Myocyte (in vitro differentiated cells): ENCODE data around the gene RAB27A. TPM values are rescaled to one million over a fixed set of nuclear protein-coding genes. Genes with fewer than 3 reads are reported as not detected.
"Not testable (repeated sequence)": the region's sequence is repeated elsewhere in the genome, so short reads cannot be mapped to it uniquely, and the experiment has no call there.

ENCODE experiments used
- DNase-seq: peaks from one replicate; pipeline ENCODE4 v3.0.0-alpha.2; 2012; ENCODE audit warnings: low read depth
- total RNA-seq: library from RNA; depleted of rRNA; stranded (reverse); fragments of >200 nt; gene quantifications from 2 replicates; pipeline ENCODE4 v1.2.3, GENCODE V29; 2014

The RAB27A gene
- total RNA-seq, 1 donor from 2014 or later: 1.9 TPM

- DNase-seq: peak; percentile 58
Measured at GRCh38 chr15:55282284-55282833, 7.3 kb downstream of the RAB27A start.

- no peak for DNase-seq
Measured at GRCh38 chr15:55281517-55282228, 7.9 kb downstream of the RAB27A start.

- DNase-seq: not testable (repeated sequence)
Measured at GRCh38 chr15:55280589-55280988, 9.0 kb downstream of the RAB27A start.

DNA sequence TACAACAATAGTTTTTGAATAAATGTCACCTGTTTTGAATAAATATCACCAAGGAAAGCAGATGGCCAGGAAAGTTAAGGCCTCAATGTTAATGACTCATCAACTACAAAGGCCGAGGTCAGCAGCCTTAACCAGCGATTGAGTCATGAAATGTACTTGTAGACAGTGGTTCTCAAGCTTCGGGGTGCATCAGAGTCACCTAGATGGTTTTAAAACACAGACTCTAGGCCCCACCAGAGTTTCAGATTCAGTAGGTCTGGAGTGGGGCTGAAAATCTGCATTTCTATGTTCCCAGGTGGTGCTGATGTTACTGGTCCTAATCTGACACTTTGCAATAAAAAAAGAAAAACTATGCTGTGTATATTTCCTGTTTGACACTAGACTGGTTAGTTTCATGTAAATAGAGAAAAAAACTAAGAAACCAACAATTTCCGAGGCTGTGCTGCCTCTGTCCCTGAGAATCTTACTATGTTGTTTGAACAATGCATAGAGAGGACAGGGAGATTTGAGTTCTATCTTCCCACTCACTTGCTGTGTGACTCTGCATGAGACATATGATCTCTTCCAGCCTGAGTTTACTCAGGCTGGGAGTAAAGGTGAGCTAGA is 9.8 kb downstream of the RAB27A start:
- DNase-seq: peak; percentile 86

- DNase-seq: peak; percentile 28
Measured at GRCh38 chr15:55279100-55279745, 10.4 kb downstream of the RAB27A start.

- no peak for DNase-seq
Measured at GRCh38 chr15:55277715-55278114, 11.9 kb downstream of the RAB27A start.

- DNase-seq: no peak
Measured at GRCh38 chr15:55277116-55277564, 12.5 kb downstream of the RAB27A start.

GRCh38 chr15:55276324-55276723 is 13.3 kb downstream of the RAB27A start:
- no peak for DNase-seq

DNA sequence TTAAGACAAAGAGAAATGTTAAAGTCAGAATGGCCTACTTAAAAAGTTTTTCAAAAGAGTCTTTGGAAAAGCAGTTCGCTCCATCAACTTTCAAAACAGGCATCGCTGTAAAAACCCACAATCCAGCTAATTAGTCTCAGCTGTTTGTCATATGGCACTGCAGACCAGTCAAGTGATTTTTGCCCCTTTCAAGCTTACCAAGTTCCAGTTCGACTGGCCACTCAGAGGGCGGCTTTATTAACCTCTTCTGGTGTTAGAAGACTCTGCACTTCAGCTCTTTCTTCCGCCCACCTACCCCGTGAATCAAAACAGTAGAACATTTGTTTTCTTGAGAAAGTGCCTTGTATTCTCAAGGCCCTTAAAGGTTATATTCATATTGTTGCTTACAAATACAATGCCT is 19.3 kb downstream of the RAB27A start:
- DNase-seq: no peak

DNA sequence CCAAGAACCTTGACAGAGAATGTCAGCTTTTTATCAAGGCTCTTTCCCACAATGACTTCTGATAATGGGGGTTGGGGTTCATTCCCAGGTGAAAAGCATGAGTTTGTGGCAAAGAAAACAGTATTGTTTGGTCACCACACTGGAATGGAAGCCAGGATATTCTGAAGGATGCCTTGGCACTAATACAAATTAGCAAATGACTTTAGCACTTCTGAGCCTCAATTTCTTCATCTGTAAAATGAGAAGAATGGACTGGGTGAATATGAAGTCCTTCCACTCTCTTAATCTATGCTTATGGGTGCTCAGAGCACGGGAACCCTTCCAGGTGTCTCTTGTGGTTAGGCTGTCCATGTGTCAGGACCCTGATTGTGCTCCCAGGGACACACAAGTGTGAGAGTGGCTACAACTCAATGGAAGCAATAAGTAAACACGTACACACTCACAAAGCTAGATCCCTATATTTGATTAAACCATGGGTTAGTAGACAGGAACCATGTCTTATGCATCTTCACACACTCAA is 21.4 kb downstream of the RAB27A start:
- DNase-seq: no peak

DNA sequence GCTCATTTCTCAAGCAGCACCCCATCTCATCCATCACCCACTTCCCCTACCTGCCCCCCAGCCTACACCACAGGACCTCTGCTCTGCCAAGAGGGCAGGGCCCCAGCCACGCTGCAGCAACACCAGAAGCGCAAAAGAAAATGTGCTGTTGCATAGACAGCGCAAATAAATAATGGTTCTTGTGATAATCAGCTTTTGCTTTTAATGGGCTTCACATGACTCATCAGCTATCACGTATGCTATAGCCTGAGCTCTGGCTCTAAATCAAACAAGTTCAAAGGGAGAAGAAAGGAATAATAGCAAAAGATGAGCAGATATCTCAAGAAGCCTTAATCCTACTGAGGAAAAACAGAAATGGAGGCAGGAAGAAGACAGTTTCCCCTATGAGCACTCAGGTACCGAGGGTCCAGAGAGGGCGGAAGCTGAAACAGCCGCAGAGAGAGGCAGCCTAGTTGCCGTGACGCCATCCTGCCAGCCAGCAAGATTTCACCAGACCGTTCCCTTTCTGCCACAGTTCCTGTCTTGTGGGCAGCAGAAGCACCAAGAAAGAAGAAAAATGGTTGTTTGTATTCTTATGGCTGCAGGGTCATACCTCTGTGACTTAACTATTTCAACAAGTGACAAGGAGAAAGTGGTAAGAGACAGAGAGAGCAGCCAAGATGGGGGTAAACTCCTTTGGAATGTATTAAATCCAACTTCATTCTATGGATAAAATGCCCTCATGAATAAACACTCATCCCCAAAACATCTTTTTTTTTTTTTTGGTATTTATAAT is 22.0 kb downstream of the RAB27A start:
- DNase-seq: no peak

DNA sequence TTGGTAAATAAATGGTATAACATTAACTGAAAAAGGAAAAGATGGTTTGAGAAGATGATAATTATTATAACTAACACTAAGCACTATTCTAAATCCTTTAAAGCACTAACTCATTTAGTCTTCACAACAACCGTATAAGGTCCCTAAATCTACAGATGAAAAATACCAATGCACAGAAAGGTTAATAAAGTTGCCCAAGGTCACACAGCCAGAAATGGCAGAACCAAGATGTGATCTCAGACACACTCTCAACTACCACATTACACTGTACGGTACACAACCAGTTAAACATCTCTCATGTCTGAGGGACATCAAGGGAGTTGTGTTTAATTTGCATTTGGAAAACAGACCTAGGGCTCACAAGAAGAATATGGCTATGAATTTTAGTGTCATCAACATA is 23.1 kb downstream of the RAB27A start:
- no peak for DNase-seq

DNA sequence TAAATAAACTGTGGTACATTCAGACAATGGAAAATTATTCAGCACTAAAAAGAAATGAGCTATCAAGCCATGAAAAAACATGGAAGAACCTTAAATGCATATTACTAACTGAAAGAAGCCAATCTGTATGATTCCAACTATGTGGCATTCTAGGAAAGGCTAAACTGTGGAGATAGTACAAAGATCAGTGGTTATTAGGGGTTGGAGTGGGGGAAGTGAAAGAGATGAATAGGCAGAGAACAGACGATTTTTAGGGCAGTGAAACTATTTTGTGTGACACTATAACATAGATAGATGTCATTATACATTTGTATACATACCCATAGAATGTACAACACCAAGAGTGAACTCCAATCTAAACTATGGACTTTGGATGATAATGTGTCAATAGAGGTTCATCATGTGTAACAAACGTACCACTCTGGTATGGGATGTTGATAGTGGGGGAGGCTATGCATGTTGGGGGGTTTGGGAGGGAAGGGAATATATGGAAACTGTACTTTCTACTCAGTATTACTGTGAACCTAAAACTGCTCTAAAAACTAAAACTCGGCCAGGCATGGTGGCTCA is 29.0 kb downstream of the RAB27A start:
- no peak for DNase-seq

DNA sequence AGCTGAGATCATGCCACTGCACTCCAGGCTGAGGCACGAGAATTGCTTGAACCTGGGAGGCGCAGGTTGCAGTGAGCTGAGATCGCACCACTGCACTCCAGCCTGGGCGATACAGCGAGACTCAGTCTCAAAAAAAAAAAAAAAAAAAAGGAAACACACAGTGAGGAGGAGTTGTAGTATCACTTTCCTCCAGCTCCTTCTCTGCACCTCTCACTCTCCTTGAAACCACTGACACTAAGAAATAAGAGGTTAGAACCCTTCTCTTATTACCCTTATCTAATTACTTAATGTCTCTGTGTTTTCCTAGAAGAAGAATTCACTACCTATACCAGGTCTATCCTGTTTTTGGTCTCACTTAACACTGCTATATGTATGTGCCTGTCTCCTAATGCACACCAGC is 31.7 kb downstream of the RAB27A start:
- DNase-seq: no peak

DNA sequence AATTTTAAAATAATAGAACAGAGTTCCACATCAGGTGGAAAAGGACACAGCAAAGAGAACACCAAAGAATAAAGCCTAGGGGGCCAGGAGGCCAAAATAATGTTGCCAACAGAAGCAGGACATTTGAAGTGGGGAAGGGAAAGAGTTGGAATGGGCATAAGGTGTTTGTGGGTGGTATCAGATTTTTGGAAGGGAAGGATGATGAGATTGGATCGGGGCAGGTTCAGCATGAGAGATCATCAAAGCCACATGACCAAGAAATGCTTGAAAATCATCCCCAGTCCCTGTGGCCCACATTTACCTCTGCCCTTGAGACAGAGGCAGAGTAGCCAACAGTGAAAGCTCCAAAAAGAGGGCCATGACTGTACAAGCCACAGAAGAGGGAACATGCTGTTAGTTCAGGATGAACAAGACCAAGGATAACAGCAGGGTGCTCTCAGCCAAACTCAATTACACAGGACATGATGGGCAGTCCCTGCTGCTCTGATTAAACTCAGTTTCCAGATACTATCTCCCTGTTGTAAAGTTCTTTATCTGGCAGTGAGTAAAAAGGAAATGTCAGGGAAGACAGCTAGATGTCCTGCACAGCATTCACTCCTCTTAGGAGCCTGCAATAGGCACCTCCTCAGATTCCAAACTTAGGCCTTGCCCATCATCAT is 32.5 kb downstream of the RAB27A start:
- DNase-seq: no peak

DNA sequence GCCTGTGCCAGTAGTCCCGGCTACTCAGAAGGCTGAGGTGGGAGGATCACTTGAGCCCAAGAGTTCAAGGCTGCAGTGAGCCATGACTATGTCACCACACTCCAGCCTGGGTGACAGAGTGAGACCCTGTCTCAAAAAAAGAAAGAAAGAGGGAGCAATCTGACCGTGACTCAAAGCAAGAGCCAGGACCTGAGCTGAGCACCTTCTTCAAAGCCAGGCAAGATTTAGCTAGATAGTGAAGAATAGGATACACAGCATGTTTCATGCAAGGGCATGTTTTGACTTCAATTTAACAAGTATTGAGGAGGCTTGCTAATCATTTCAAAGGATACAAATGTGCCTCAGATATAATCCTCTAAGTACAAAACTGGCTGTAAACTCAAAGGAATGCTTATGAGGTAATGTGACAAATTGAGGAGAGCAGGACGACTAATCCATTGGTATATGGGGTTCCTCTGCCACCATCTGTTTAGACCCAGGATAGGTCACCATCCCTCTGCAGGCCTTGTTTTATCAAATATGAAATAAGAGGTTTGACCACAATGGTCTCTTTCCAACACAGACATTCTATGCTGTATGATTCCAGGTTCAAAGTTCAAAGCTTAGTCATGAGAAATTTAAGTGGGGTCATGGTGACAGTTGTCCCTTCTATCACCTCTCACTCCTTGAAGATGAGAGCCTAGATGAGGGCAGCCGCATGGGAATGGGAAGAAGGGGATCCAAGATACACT is 33.2 kb downstream of the RAB27A start:
- DNase-seq: peak; percentile 15

- no peak for DNase-seq
Measured at GRCh38 chr15:55255714-55256113, 33.9 kb downstream of the RAB27A start.

DNA sequence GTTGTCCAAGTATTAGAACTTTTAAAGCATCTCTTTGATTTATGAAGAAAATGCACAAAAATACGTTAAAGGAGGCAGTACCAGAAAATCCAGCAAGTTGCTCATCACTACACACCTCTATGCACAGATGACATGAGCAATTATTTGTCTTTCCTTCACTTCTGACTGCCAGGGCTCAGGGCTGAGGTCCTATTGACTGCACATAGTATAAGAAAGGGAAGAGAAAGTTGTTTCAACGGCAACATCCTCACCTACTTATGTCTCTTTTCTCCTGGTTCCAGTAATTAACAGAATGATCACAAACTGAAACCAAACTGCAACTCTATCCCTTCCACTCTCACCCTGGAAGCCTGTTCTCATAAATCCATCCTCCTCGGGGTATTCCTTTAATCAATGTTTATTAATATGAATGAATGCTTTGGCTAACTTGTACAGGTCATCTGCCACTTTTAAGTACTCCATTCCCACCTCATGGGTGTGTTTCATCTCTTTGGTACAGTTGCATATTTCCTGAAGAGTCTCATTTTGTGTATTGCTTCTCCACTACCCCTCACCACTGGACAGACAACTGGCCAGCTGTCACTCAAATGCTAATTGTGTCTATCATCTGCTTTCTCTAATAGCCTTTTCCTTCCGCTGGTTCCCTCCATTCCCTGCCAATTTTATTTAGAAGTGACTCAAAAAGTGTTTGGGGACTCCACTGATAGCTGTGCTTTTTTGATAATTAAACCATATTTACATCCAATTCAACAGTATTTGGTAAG is 34.5 kb downstream of the RAB27A start:
- DNase-seq: no peak

- peak; percentile 41 for DNase-seq
Measured at GRCh38 chr15:55253580-55253979, 36.0 kb downstream of the RAB27A start.
